T-helper 1 cell treated with Interleukin-12 subunit alpha and Interleukin-12 subunit beta and Interleukin-4 antibody, amounts not matched to agents 30 μg/mL and 1 μg/mL, for 36 hours (primary cell): ENCODE results near the gene DMGDH.
A peak's percentile ranks its signal among the peaks of the same experiment; 100 is the strongest.
"Not testable (repeated sequence)": the region's sequence is repeated elsewhere in the genome, so short reads cannot be mapped to it uniquely, and the experiment has no call there.

Experiments used
- H3K27ac Mint-ChIP-seq: one replicate; pipeline ENCODE4 v1.8.0; 2021; ENCODE audit warnings: mild to moderate bottlenecking, mixed read lengths
- H3K27me3 Mint-ChIP-seq: one replicate; pipeline ENCODE4 v1.8.0; 2021; ENCODE audit warnings: low read depth, mixed read lengths
- H3K36me3 Mint-ChIP-seq: one replicate; pipeline ENCODE4 v1.8.0; 2021; ENCODE audit warnings: low read depth, mixed read lengths
- H3K4me1 Mint-ChIP-seq: one replicate; pipeline ENCODE4 v1.8.0; 2021; ENCODE audit warnings: low read depth, mixed read lengths
- H3K4me3 Mint-ChIP-seq: one replicate; pipeline ENCODE4 v1.8.0; 2021; ENCODE audit warnings: mild to moderate bottlenecking, moderate library complexity, mixed read lengths
- H3K9me3 Mint-ChIP-seq: one replicate; pipeline ENCODE4 v1.8.0; 2021; ENCODE audit warnings: mixed read lengths

DMGDH gene

GRCh38 chr5:78984439-78985115 is 84.9 kb downstream of the DMGDH start:
- Mint-ChIP-seq H3K4me1 (peaks cover 26% of the 10 kb centered on the region), H3K4me3 (peak overlapping the region; percentile 85), H3K36me3 (no peaks in the 10 kb centered on the region), H3K9me3 (no peaks in the 10 kb centered on the region), H3K27ac (peak overlapping the region; percentile 87), H3K27me3 (peaks cover 12% of the 10 kb centered on the region)

- Mint-ChIP-seq H3K4me3 (peak overlapping the region; percentile 85), H3K4me1 (peaks cover 30% of the 10 kb centered on the region)
These were observed 85.7 kb downstream of the DMGDH start for GRCh38 chr5:78983601-78984438.

GRCh38 chr5:78983194-78983593 is 86.3 kb downstream of the DMGDH start:
- not testable (repeated sequence) for H3K9me3 Mint-ChIP-seq, H3K4me3 Mint-ChIP-seq, H3K36me3 Mint-ChIP-seq, H3K27ac Mint-ChIP-seq, H3K27me3 Mint-ChIP-seq
- peaks cover 30% of the 10 kb centered on the region for H3K4me1 Mint-ChIP-seq

More at GRCh38 chr5:78983601-78984438, 85.7 kb downstream of the DMGDH start:
- peaks cover 12% of the 10 kb centered on the region for H3K27me3 Mint-ChIP-seq
- no peaks in the 10 kb centered on the region for H3K36me3 Mint-ChIP-seq
- H3K27ac Mint-ChIP-seq: peak overlapping the region; percentile 87
- H3K9me3 Mint-ChIP-seq: no peaks in the 10 kb centered on the region

GRCh38 chr5:78979909-78980308 is 89.6 kb downstream of the DMGDH start:
- no peak overlapping the region for H3K4me3 Mint-ChIP-seq
- no peaks in the 10 kb centered on the region for H3K9me3 Mint-ChIP-seq
- no peaks in the 10 kb centered on the region for H3K36me3 Mint-ChIP-seq
- H3K27me3 Mint-ChIP-seq: no peaks in the 10 kb centered on the region
- H3K27ac Mint-ChIP-seq: no peak overlapping the region
- H3K4me1 Mint-ChIP-seq: peaks cover 22% of the 10 kb centered on the region

DNA sequence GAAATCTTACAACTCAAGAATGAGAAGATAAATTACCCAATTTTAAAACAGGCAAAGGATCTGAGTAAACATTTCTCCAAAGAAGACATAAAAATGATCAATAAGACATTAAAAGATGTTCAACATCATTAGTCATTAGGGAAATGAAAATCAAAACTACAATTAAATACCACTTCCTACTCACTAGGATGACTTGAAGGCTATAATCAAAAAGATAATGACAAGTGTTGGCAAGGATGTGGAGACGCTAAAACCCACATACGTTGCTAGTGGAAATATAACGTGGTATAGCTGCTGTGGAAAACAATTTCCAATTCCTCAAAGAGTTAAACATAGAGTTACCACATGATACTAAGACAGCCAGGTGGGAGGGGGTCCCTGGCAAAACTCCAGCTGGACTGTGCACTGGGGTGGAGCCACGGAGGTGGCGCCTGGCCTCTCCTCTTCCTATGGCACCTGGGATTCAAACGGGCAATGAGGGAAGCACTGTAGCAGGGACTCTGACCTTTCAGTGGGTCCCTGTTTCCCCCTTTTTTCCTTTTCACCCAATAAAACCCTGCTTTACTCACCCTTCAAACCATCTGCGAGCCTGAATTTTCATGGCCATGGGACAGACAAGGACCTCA is 90.2 kb downstream of the DMGDH start:
- Mint-ChIP-seq H3K27ac (no peak overlapping the region), H3K4me3 (no peak overlapping the region), H3K27me3 (no peaks in the 10 kb centered on the region), H3K9me3 (no peaks in the 10 kb centered on the region), H3K4me1 (peaks cover 22% of the 10 kb centered on the region), H3K36me3 (no peaks in the 10 kb centered on the region)

DNA sequence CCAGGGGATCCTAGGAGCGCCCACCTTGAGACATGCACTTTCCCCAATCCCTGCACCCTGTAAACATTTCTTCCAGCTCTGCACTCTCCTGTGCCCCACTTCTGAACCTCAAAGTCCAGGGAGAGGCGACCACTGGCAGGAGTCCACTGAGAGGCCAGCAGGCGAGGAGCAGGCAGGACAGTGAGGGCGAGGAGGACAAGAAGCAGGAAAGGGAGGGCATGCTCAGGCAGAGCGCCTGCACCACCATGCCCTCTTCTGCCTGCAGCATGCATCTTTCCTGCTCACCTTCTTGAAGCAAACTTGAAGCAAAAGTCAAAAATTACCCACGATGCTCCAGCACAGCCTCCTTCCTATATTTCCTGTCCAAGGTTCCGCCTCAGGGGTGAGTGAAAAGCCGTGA is 94.4 kb downstream of the DMGDH start:
- Mint-ChIP-seq H3K4me3 (no peak overlapping the region), H3K4me1 (peaks cover 10% of the 10 kb centered on the region), H3K27me3 (no peaks in the 10 kb centered on the region), H3K36me3 (no peaks in the 10 kb centered on the region), H3K9me3 (no peaks in the 10 kb centered on the region), H3K27ac (no peak overlapping the region)

GRCh38 chr5:78974601-78975000 is 94.9 kb downstream of the DMGDH start:
- Mint-ChIP-seq H3K4me1 (peaks cover 7% of the 10 kb centered on the region), H3K9me3 (no peaks in the 10 kb centered on the region), H3K27me3 (no peaks in the 10 kb centered on the region), H3K36me3 (no peaks in the 10 kb centered on the region), H3K27ac (no peak overlapping the region), H3K4me3 (no peak overlapping the region)

- no peaks in the 10 kb centered on the region for H3K36me3 Mint-ChIP-seq
- no peaks in the 10 kb centered on the region for H3K27me3 Mint-ChIP-seq
- H3K9me3 Mint-ChIP-seq: no peaks in the 10 kb centered on the region
- peaks cover 2% of the 10 kb centered on the region for H3K4me1 Mint-ChIP-seq
- no peak overlapping the region for H3K4me3 Mint-ChIP-seq
- no peak overlapping the region for H3K27ac Mint-ChIP-seq
These were observed 95.5 kb downstream of the DMGDH start for GRCh38 chr5:78974011-78974410.

DNA sequence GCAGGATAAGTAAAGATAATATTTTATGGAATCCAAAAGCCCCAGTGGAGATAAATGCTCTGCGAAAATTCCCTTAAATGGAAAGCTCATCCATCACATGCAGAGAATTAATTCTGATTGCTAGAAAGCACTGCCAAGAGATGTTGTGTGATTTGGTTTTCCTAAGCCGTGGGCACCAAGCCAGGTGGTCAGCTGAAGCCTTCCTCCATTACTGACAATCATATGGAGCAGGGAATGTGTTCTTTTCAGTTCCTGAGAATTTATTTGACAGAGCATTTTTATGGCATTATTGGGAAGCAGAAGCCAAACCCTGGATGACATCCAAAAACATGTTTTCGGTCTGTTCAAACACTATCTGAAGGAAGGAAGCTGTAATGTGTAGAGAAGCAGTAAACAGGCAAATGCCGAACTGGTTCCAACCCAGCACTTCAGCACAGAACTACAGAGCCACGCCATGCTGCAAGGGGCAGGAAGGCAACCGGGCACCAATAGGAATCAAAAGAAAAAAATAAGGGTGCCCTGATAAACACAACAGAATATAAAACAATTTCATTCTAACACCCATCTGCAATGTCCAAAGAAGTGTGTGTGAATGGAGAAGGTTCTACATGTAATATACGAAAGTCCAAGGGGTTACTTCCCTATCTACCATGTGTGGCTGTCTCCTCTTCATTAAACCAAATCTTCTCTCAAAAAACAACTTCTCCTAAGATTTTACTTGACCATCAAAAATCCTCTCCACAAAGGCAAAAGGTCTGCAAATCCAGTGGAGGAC is 96.6 kb downstream of the DMGDH start:
- Mint-ChIP-seq H3K9me3 (no peaks in the 10 kb centered on the region), H3K4me3 (no peak overlapping the region), H3K36me3 (no peaks in the 10 kb centered on the region), H3K27me3 (no peaks in the 10 kb centered on the region), H3K4me1 (peaks cover 2% of the 10 kb centered on the region), H3K27ac (no peak overlapping the region)

DNA sequence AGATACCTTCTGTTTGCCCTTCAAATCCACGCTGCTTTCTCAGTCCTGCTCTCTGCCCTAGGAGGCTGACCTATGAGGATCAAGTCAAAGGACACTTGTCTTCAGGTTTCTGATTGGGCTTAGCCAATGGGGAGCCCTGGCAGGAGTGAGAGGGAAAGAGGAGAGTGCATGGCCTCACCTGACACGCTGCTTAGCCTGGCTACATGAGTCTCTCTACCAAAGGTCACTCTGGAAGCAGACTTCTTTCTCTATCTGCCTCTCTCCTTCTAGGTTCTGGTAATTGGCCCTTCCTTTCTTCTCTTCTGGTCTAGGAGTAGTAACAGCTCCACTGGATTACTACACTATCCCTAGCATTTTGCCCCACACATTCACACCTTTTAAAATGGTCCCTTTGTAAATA is 97.5 kb downstream of the DMGDH start:
- Mint-ChIP-seq H3K4me3 (no peak overlapping the region), H3K9me3 (no peaks in the 10 kb centered on the region), H3K27me3 (no peaks in the 10 kb centered on the region), H3K4me1 (peaks cover 2% of the 10 kb centered on the region), H3K36me3 (no peaks in the 10 kb centered on the region), H3K27ac (no peak overlapping the region)

GRCh38 chr5:78968781-78969180 is 100.7 kb downstream of the DMGDH start:
- H3K4me1 Mint-ChIP-seq: no peaks in the 10 kb centered on the region
- H3K36me3 Mint-ChIP-seq: peaks cover 3% of the 10 kb centered on the region
- H3K9me3 Mint-ChIP-seq: no peaks in the 10 kb centered on the region
- H3K27me3 Mint-ChIP-seq: no peaks in the 10 kb centered on the region
- no peak overlapping the region for H3K27ac Mint-ChIP-seq
- no peak overlapping the region for H3K4me3 Mint-ChIP-seq

- Mint-ChIP-seq H3K9me3 (no peaks in the 10 kb centered on the region), H3K36me3 (peaks cover 5% of the 10 kb centered on the region), H3K4me1 (no peaks in the 10 kb centered on the region)
These were observed 104.6 kb downstream of the DMGDH start for GRCh38 chr5:78964889-78965288.

GRCh38 chr5:78961743-78962142 is 107.7 kb downstream of the DMGDH start:
- Mint-ChIP-seq H3K9me3 (no peaks in the 10 kb centered on the region), H3K27ac (no peak overlapping the region), H3K27me3 (no peaks in the 10 kb centered on the region), H3K36me3 (peaks cover 5% of the 10 kb centered on the region), H3K4me1 (no peaks in the 10 kb centered on the region), H3K4me3 (no peak overlapping the region)

More at GRCh38 chr5:78964889-78965288, 104.6 kb downstream of the DMGDH start:
- Mint-ChIP-seq H3K27ac (no peak overlapping the region), H3K4me3 (no peak overlapping the region), H3K27me3 (no peaks in the 10 kb centered on the region)

- Mint-ChIP-seq H3K27me3 (no peaks in the 10 kb centered on the region), H3K9me3 (no peaks in the 10 kb centered on the region), H3K4me3 (no peak overlapping the region), H3K27ac (no peak overlapping the region), H3K4me1 (no peaks in the 10 kb centered on the region), H3K36me3 (peaks cover 9% of the 10 kb centered on the region)
These were observed 109.7 kb downstream of the DMGDH start for GRCh38 chr5:78959767-78960166.
